ENCODE data around the gene TRIO. TPM values are rescaled to one million over a fixed set of nuclear protein-coding genes. Genes with fewer than 3 reads are reported as not detected.

Gene TRIO
- total RNA-seq, 2 experiments from 2014 or later = 4.1 to 6.5 TPM

DNA sequence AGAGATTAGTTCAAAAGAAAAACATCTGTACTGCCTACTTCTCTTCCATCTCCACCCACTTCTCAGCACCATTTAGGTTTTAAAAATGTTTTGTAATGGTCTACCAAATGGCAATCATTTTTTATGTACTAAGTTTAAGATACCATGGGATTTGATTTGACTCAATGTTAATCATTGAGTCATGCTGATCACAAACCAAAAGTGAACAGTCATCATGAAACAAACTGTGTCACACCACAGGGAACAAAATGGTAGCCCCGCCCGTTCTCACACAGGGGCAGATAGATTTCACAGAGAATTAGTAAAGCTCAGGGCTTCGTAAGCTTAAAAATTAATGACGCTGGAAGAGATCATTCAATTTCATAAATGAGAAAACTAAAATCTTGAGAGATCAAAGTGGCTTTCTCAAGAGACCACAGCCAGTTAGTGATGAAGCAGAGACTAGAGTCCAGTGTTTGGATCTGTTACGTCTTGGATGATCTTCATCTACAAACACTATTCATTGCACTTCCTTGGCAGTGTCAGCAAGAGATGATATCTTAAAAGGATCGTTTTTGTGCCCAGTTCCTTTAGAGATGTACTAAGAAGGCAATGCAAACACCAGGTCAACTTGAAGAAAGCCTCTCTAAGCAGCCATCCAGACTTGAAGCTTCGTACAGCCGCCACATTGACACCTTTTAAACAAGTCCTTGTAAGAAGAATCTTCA is 33.9 kb upstream of the TRIO start:
- DNase-seq (peak in 3 of 14 experiments; percentile 9 to 32 (median 23)), ATAC-seq (ENCODE audit: poor library complexity) (no peak)
- Histone ChIP-seq H3K4me3 (ENCODE audit: low read length) (no peak overlapping the region), H3K9me3 (ENCODE audit: control insufficient read depth in 1 of 2, insufficient read depth in 1 of 2, low read length in 2 of 2) (peaks cover 0 to 5% of the 10 kb centered on the region in 2 experiments), H3K27me3 (ENCODE audit: control insufficient read depth in 1 of 2, insufficient read depth in 2 of 2, low read length in 2 of 2) (no peaks in the 10 kb centered on the region), H3K36me3 (ENCODE audit: insufficient read depth, low read length) (no peaks in the 10 kb centered on the region), H3K27ac (ENCODE audit: low read depth in 1 of 2, low read length in 2 of 2) (no peak overlapping the region), H3K4me1 (ENCODE audit: insufficient read depth, low read length) (no peaks in the 10 kb centered on the region)
- H3K4me1 Mint-ChIP-seq (ENCODE audit: low read depth) = peaks cover 10% of the 10 kb centered on the region
- H3K4me3 Mint-ChIP-seq = no peak overlapping the region
- H3K27ac Mint-ChIP-seq = no peak overlapping the region
- intact Hi-C loops (cut with DNase I, micrococcal nuclease) = loop anchor here in 1 of 2 experiments (2.0 to 5.0 kb wide), 2 partner anchors 162 to 538 kb away; no protein-coding TSS in a partner anchor
- H3K27me3 Mint-ChIP-seq = peaks cover 12% of the 10 kb centered on the region
- H3K36me3 Mint-ChIP-seq (ENCODE audit: low read depth) = no peaks in the 10 kb centered on the region
- CTCF ChIA-PET = no interaction called here
- TF ChIP-seq, protein P1, sequence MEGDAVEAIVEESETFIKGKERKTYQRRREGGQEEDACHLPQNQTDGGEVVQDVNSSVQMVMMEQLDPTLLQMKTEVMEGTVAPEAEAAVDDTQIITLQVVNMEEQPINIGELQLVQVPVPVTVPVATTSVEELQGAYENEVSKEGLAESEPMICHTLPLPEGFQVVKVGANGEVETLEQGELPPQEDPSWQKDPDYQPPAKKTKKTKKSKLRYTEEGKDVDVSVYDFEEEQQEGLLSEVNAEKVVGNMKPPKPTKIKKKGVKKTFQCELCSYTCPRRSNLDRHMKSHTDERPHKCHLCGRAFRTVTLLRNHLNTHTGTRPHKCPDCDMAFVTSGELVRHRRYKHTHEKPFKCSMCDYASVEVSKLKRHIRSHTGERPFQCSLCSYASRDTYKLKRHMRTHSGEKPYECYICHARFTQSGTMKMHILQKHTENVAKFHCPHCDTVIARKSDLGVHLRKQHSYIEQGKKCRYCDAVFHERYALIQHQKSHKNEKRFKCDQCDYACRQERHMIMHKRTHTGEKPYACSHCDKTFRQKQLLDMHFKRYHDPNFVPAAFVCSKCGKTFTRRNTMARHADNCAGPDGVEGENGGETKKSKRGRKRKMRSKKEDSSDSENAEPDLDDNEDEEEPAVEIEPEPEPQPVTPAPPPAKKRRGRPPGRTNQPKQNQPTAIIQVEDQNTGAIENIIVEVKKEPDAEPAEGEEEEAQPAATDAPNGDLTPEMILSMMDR (IDR thresholded peaks at IDR 0.05) = no peak
- H3K9me3 Mint-ChIP-seq = no peaks in the 10 kb centered on the region
- POLR2A ChIA-PET = no interaction called here

DNA sequence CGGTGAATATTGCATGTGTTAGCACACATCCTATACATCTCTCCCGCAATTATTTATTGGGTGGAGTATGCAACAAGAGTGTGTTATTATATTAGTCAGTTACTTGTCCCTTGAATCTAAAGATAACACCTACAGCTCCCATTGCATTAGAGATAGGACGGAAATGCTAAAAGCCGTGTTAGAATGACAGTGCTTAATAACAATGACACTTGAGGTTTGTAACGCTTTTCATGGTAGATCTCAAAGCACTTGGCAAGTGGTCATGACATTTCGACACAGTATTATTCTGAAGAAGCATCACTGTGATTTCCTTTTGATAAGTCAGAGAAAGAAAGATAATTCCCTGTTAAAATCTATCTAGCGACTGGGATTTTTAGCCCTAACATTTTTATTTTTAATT is 33.4 kb upstream of the TRIO start:
- H3K9me3 ChIP-seq (ENCODE audit: control insufficient read depth in 1 of 2, insufficient read depth in 1 of 2, low read length in 2 of 2) = peaks cover 0 to 5% of the 10 kb centered on the region in 2 experiments
- intact Hi-C loops (cut with DNase I, micrococcal nuclease) = loop anchor here in 1 of 2 experiments (2.0 to 5.0 kb wide), 2 partner anchors 161 to 538 kb away; no protein-coding TSS in a partner anchor
- CTCF ChIA-PET = no interaction called here

DNA sequence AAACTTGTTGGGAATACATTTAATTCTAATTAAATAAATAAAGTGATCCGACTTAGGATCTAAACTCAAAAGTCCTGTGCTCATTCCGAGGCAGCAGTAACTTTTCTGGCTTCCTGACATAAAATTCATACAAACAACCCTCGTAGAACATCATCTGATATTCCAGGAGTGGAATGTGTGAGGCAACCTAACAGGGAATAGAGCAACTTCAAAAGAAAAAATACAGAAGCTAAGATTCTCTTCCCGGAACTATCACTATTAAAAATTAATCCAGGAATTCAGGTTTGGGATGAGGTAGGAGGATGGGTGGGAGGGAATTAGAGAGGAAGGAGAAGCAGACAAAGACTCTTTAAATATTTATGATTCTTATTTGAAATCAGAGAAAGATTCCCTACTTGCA is 32.9 kb upstream of the TRIO start:
- Histone ChIP-seq H3K4me1 (ENCODE audit: insufficient read depth, low read length) (no peaks in the 10 kb centered on the region), H3K4me3 (ENCODE audit: low read length) (no peak overlapping the region), H3K9me3 (ENCODE audit: control insufficient read depth in 1 of 2, insufficient read depth in 1 of 2, low read length in 2 of 2) (peaks cover 0 to 5% of the 10 kb centered on the region in 2 experiments), H3K27ac (ENCODE audit: low read depth in 1 of 2, low read length in 2 of 2) (no peak overlapping the region), H3K27me3 (ENCODE audit: control insufficient read depth in 1 of 2, insufficient read depth in 2 of 2, low read length in 2 of 2) (no peaks in the 10 kb centered on the region), H3K36me3 (ENCODE audit: insufficient read depth, low read length) (no peaks in the 10 kb centered on the region)
- H3K36me3 Mint-ChIP-seq (ENCODE audit: low read depth) = no peaks in the 10 kb centered on the region
- DNase-seq = no peak
- H3K27me3 Mint-ChIP-seq = peaks cover 12% of the 10 kb centered on the region
- TF ChIP-seq, protein P1 (IDR thresholded peaks at IDR 0.05) = no peak
- intact Hi-C loops (cut with DNase I, micrococcal nuclease) = no loop called here
- H3K27ac Mint-ChIP-seq = no peak overlapping the region
- peaks cover 10% of the 10 kb centered on the region for H3K4me1 Mint-ChIP-seq (ENCODE audit: low read depth)
- ChIA-PET CTCF (no interaction called here), POLR2A (no interaction called here)
- H3K4me3 Mint-ChIP-seq = no peak overlapping the region
- no peak for ATAC-seq (ENCODE audit: poor library complexity)
- no peaks in the 10 kb centered on the region for H3K9me3 Mint-ChIP-seq

More for the DNA sequence above, 33.4 kb upstream of the TRIO start:
- Histone ChIP-seq H3K36me3 (ENCODE audit: insufficient read depth, low read length) (no peaks in the 10 kb centered on the region), H3K27ac (ENCODE audit: low read depth in 1 of 2, low read length in 2 of 2) (no peak overlapping the region), H3K4me3 (ENCODE audit: low read length) (no peak overlapping the region), H3K4me1 (ENCODE audit: insufficient read depth, low read length) (no peaks in the 10 kb centered on the region), H3K27me3 (ENCODE audit: control insufficient read depth in 1 of 2, insufficient read depth in 2 of 2, low read length in 2 of 2) (no peaks in the 10 kb centered on the region)
- ATAC-seq (ENCODE audit: poor library complexity) (no peak), DNase-seq (peak in 1 of 14 experiments; percentile 25)
- peaks cover 10% of the 10 kb centered on the region for H3K4me1 Mint-ChIP-seq (ENCODE audit: low read depth)
- POLR2A ChIA-PET = no interaction called here
- H3K27ac Mint-ChIP-seq = no peak overlapping the region
- no peak overlapping the region for H3K4me3 Mint-ChIP-seq
- H3K27me3 Mint-ChIP-seq = peaks cover 12% of the 10 kb centered on the region
- H3K9me3 Mint-ChIP-seq = no peaks in the 10 kb centered on the region
- TF ChIP-seq, protein P1 (IDR thresholded peaks at IDR 0.05) = no peak
- H3K36me3 Mint-ChIP-seq (ENCODE audit: low read depth) = no peaks in the 10 kb centered on the region
